ENCODE results near the gene SLC34A1. TPM values are rescaled to one million over a fixed set of nuclear protein-coding genes. Genes with fewer than 3 reads are reported as not detected.
A peak's percentile ranks its signal among the peaks of the same experiment; 100 is the strongest.

Gene SLC34A1
- total RNA-seq, 4 donors from 2014 or later = not detected

GRCh38 chr5:177403792-177404640, 19.8 kb downstream of the SLC34A1 start:
- intact Hi-C loops (cut with DNase I) = loop anchor here (5.0 kb wide), 1 partner anchor 48 kb away; no protein-coding TSS in a partner anchor

DNA sequence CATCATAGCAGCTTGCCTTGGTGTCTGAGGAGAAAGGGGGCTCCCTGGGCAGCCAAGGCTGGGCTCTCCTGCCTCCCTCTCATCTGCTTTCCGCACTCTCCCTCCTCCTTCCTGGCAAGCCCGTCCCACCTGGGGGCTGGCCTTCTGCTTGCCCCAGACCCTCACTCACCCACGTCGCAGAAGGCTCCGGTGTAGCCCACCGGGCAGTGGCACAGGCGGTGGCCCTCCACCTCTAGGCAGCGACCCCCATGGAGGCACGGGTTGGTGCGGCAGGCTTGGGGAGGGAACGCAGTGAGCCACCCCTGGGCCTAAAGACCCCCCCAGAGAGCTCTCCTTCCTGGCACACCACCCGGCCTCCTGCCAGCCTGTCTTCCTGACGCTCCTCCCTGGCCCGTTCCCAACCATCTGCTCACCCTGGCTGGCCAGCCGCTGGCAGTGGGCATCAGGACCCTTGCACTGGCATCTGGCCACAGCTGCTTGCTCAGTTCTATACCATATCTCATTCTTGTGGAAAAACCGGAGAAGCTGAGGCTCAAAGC, 20.5 kb downstream of the SLC34A1 start:
- Histone ChIP-seq H3K4me3 (replicated peaks in 1 of 3) (peak overlapping the region in 1 of 3 donors; percentile 40), H3K4me1 (peaks cover 24 to 37% of the 10 kb centered on the region in 2 donors), H3K27ac (no peak overlapping the region), H3K9me3 (no peaks in the 10 kb centered on the region), H3K27me3 (peaks cover 17% of the 10 kb centered on the region), H3K36me3 (no peaks in the 10 kb centered on the region)
- TF ChIP-seq CTCF (IDR thresholded peaks at IDR 0.05) = no peak
- no peak for TF ChIP-seq POLR2A (IDR thresholded peaks at IDR 0.05)
- no peak for DNase-seq
- intact Hi-C loops (cut with DNase I) = loop anchor here (5.0 kb wide), 1 partner anchor 48 kb away; no protein-coding TSS in a partner anchor
- 24 to 31% methylated on average over 14 of the region's 16 CpGs for WGBS, 2 donors

More at GRCh38 chr5:177403792-177404640, 19.8 kb downstream of the SLC34A1 start:
- TF ChIP-seq POLR2A (IDR thresholded peaks at IDR 0.05) (peak in 1 of 2 donors; percentile 18), CTCF (IDR thresholded peaks at IDR 0.05) (peak; percentile 49 to 78 (median 66))
- peak; percentile 83 to 85 for DNase-seq
- Histone ChIP-seq H3K27me3 (peaks cover 17% of the 10 kb centered on the region), H3K4me3 (replicated peaks in 1 of 3) (peak overlapping the region in 2 of 3 donors; percentile 4 to 40), H3K9me3 (no peaks in the 10 kb centered on the region), H3K36me3 (no peaks in the 10 kb centered on the region), H3K27ac (no peak overlapping the region), H3K4me1 (peaks cover 24 to 37% of the 10 kb centered on the region in 2 donors)
- WGBS, 2 donors = 0 to 1% methylated on average over 16 to 32 of the region's 93 CpGs

DNA sequence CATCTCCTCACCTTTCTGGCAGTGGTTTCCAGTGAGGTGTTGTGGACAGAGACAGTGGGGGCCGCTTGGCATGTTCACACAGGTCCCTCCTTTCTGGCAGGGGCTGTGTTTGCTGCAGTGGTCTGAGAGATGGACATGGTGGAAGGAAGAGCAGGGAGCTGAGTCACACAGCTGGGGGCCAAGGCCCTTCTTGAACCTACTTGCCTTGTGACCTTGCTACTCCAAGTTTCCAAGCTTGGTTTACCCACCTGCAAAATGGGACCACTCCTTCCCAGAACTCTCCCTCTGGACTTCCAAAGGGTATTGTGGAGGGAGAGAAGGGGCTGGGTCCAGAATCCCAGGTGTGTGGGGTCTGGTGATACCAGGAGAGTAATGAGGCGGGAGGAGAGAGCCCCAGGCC, 21.1 kb downstream of the SLC34A1 start:
- intact Hi-C loops (cut with DNase I) = no loop called here
- Histone ChIP-seq H3K36me3 (no peaks in the 10 kb centered on the region), H3K4me1 (peaks cover 24 to 31% of the 10 kb centered on the region in 2 donors), H3K27ac (no peak overlapping the region), H3K4me3 (replicated peaks in 1 of 3) (no peak overlapping the region), H3K27me3 (peaks cover 11% of the 10 kb centered on the region), H3K9me3 (no peaks in the 10 kb centered on the region)
- 92 to 95% methylated on average over 2 of the region's 2 CpGs for WGBS, 2 donors
- DNase-seq = no peak
- TF ChIP-seq POLR2A (IDR thresholded peaks at IDR 0.05) (no peak), CTCF (IDR thresholded peaks at IDR 0.05) (no peak)

DNA sequence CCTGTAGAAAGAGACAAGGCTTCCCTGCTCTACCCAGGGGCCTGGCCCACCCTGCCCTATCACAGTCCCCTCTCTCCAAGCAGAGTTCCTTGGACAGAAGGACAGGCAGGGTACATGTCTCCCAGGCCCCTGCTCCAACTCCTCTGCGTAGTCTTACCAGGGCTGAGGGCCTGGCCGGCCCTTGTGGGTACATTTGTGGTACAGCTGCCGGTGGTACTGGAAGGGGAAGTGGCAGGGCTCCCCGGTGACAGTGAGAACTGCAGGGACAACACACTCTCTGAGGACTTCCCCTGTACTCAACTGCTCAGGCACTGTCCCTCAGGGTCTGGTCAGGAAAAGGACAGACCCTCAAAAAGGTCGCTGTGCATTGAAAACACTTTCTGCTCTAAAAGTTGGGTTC, 21.6 kb downstream of the SLC34A1 start:
- no peaks in the 10 kb centered on the region for H3K9me3 ChIP-seq
- TF ChIP-seq POLR2A (IDR thresholded peaks at IDR 0.05) (no peak), CTCF (IDR thresholded peaks at IDR 0.05) (no peak)
- 54 to 87% methylated on average over 4 to 5 of the region's 5 CpGs for WGBS, 2 donors
- intact Hi-C loops (cut with DNase I) = no loop called here
- H3K27me3 ChIP-seq = peaks cover 6% of the 10 kb centered on the region
- H3K4me3 ChIP-seq (replicated peaks in 1 of 3) = no peak overlapping the region
- DNase-seq = no peak
- H3K27ac ChIP-seq = no peak overlapping the region
- H3K36me3 ChIP-seq = no peaks in the 10 kb centered on the region
- H3K4me1 ChIP-seq = peaks cover 24 to 28% of the 10 kb centered on the region in 2 donors

All from thyroid gland (tissue), 4 donors.